Stimulated activated CD4-positive, alpha-beta T cell treated with anti-CD3 and anti-CD28 coated beads, Interleukin-4, amount 100 ng/mL, for 24 hours (primary cell): Measurements from ENCODE around the gene LSS.
"Not testable (repeated sequence)": the region's sequence is repeated elsewhere in the genome, so short reads cannot be mapped to it uniquely, and the experiment has no call there.

ENCODE experiments used
- DNase-seq: peaks from one replicate; pipeline ENCODE4 v3.0.0-alpha.2; 2020

Gene LSS

GRCh38 chr21:46245213-46245915 is 16.8 kb upstream of the LSS start:
- no peak for DNase-seq

- no peak for DNase-seq
These were observed 16.0 kb upstream of the LSS start for GRCh38 chr21:46244602-46245001.

- DNase-seq = no peak
These were observed 15.4 kb upstream of the LSS start for GRCh38 chr21:46243960-46244361.

- DNase-seq = no peak
These were observed 14.8 kb upstream of the LSS start for GRCh38 chr21:46243325-46243724.

- not testable (repeated sequence) for DNase-seq
These were observed 13.0 kb upstream of the LSS start for GRCh38 chr21:46241577-46241976.

- DNase-seq = no peak
These were observed 11.3 kb upstream of the LSS start for GRCh38 chr21:46239817-46240325.

GRCh38 chr21:46237474-46237873 is 8.9 kb upstream of the LSS start:
- DNase-seq = no peak

- no peak for DNase-seq
These were observed 5.9 kb upstream of the LSS start for GRCh38 chr21:46234436-46234950.

- no peak for DNase-seq
These were observed 1.3 kb upstream of the LSS start for GRCh38 chr21:46229923-46230260.

GRCh38 chr21:46229133-46229922 is 754 bp upstream of the LSS start:
- no peak for DNase-seq

- no peak for DNase-seq
These were observed 696 bp downstream of the LSS start for GRCh38 chr21:46227811-46228344.

- DNase-seq = no peak
These were observed 1.5 kb downstream of the LSS start for GRCh38 chr21:46226920-46227599.

GRCh38 chr21:46226146-46226545 is 2.4 kb downstream of the LSS start:
- DNase-seq = no peak

GRCh38 chr21:46223661-46224060 is 4.9 kb downstream of the LSS start:
- DNase-seq = not testable (repeated sequence)

GRCh38 chr21:46223217-46223616 is 5.4 kb downstream of the LSS start:
- DNase-seq = no peak

GRCh38 chr21:46222436-46223116 is 6.0 kb downstream of the LSS start:
- no peak for DNase-seq

GRCh38 chr21:46221664-46222435 is 6.7 kb downstream of the LSS start:
- no peak for DNase-seq

- DNase-seq = no peak
These were observed 7.7 kb downstream of the LSS start for GRCh38 chr21:46220847-46221246.

- DNase-seq = no peak
These were observed 8.2 kb downstream of the LSS start for GRCh38 chr21:46220275-46220810.

- DNase-seq = no peak
These were observed 8.9 kb downstream of the LSS start for GRCh38 chr21:46219591-46220239.
